ENCODE results near the gene C15orf39.
"Not testable (repeated sequence)": the region's sequence is repeated elsewhere in the genome, so short reads cannot be mapped to it uniquely, and the experiment has no call there.

GRCh38 chr15:75227112-75227511, 25.4 kb downstream of the C15orf39 start:
- not testable (repeated sequence) for TF ChIP-seq REST (IDR thresholded peaks at IDR 0.05; ENCODE audit: unreplicated experiment); CTCF (conservative IDR thresholded peaks at IDR 0.05; ENCODE audit: low read depth in 2 of 2); ZNF462 (CRISPR knock-in tag; IDR thresholded peaks at IDR 0.05); EZH2phosphoT487 (IDR thresholded peaks at IDR 0.05; ENCODE audit: unreplicated experiment); CREB1 (CRISPR knock-in tag; IDR thresholded peaks at IDR 0.05; ENCODE audit: low read depth); POLR2AphosphoS5 (IDR thresholded peaks at IDR 0.05; ENCODE audit: low read depth); EZH2 (IDR thresholded peaks at IDR 0.05; ENCODE audit: low read depth, unreplicated experiment); JUNB (IDR thresholded peaks at IDR 0.05; ENCODE audit: unreplicated experiment); ETS1 (IDR thresholded peaks at IDR 0.05)

Measured in GM23338 (cell line).